CD4-positive, alpha-beta T cell (primary cell): Measurements from ENCODE around the gene CPNE4. TPM values are rescaled to one million over a fixed set of nuclear protein-coding genes. Genes with fewer than 3 reads are reported as not detected.
A peak's percentile ranks its signal among the peaks of the same experiment; 100 is the strongest.

Experiments used
- ATAC-seq: fragments of 200-7000 bp; cut with Tn5 transposase; one replicate; pipeline ENCODE4 v1.10.0; 2022; ENCODE audit warnings: mild to moderate bottlenecking; ENCODE audit not compliant: poor library complexity
- CTCF ChIA-PET: fragments of 350-600 bp; sonication (Branson Sonifier 250); formaldehyde crosslinking; loops from one replicate; lab custom pipeline; 2021; ENCODE audit warnings: antibody characterized with exemption, inconsistent platforms; lab: Charles Lee
- POLR2A ChIA-PET: fragments of 350-600 bp; sonication (Branson Sonifier 250); formaldehyde crosslinking; loops from one replicate; lab custom pipeline; 2021; ENCODE audit warnings: antibody characterized with exemption, inconsistent platforms; lab: Charles Lee
- DNase-seq, 14 experiments: peaks; one replicate each; pipeline ENCODE4 v3.0.0-alpha.2; 2013 to 2020; ENCODE audit warnings: mixed read lengths in 2 of 14
- H3K27ac ChIP-seq, 2 donors: one replicate each; pipeline versions ENCODE4 v1.5.1 to v1.7.0; 2013; ENCODE audit warnings: low read length in 2 of 2, low read depth in 1 of 2, mild to moderate bottlenecking in 1 of 2
- H3K27me3 ChIP-seq, 2 experiments: 1 replicate in 1 of 2; 2 replicates in 1 of 2; pipeline versions ENCODE4 v1.6.1 to v1.7.0; 2013; ENCODE audit warnings: low read length in 2 of 2, control low read depth in 1 of 2, mild to moderate bottlenecking in 1 of 2, moderate library complexity in 1 of 2; ENCODE audit not compliant: insufficient read depth in 2 of 2, control insufficient read depth in 1 of 2
- H3K36me3 ChIP-seq: one replicate; pipeline ENCODE4 v1.6.1; 2013; ENCODE audit warnings: low read length, control low read depth; ENCODE audit not compliant: insufficient read depth
- H3K4me1 ChIP-seq: one replicate; pipeline ENCODE4 v1.6.1; 2013; ENCODE audit warnings: low read length, control low read depth; ENCODE audit not compliant: insufficient read depth
- H3K4me3 ChIP-seq: one replicate; pipeline ENCODE4 v1.5.1; 2013; ENCODE audit warnings: mild to moderate bottlenecking, low read length, moderate library complexity
- H3K9me3 ChIP-seq, 2 experiments: 1 replicate in 1 of 2; 2 replicates in 1 of 2; pipeline versions ENCODE4 v1.6.1 to v1.7.0; 2013; ENCODE audit warnings: low read length in 2 of 2, mild to moderate bottlenecking in 2 of 2, control low read depth in 1 of 2, moderate library complexity in 1 of 2; ENCODE audit not compliant: control insufficient read depth in 1 of 2, insufficient read depth in 1 of 2
- H3K27ac Mint-ChIP-seq: one replicate; pipeline ENCODE4 v1.8.0; 2020; ENCODE audit warnings: mixed read lengths
- H3K27me3 Mint-ChIP-seq: one replicate; pipeline ENCODE4 v1.8.0; 2021; ENCODE audit warnings: mixed read lengths
- H3K36me3 Mint-ChIP-seq: one replicate; pipeline ENCODE4 v1.8.0; 2021; ENCODE audit warnings: low read depth, mixed read lengths
- H3K4me1 Mint-ChIP-seq: one replicate; pipeline ENCODE4 v1.8.0; 2021; ENCODE audit warnings: low read depth, mixed read lengths
- H3K4me3 Mint-ChIP-seq: one replicate; pipeline ENCODE4 v1.8.0; 2020; ENCODE audit warnings: mild to moderate bottlenecking, mixed read lengths
- H3K9me3 Mint-ChIP-seq: one replicate; pipeline ENCODE4 v1.8.0; 2020; ENCODE audit warnings: mixed read lengths
- intact Hi-C, 2 experiments: fragments of 100-400 bp; cut with DNase I in 1 of 2; cut with micrococcal nuclease in 1 of 2; formaldehyde crosslinking; loops; one replicate each; pipeline versions ENCODE4 v1.15.1 to v1.9.0; 2023 to 2025; cut with DNase I, micrococcal nuclease
- total RNA-seq, 174 experiments: library from RNA in 2 of 174; stranded (reverse) in 2 of 174; gene quantifications; one replicate each; pipeline ENCODE4 v1.2.3 and lab custom pipeline; 2021 to 2026
- TF ChIP-seq, protein P1 (sequence below): fragments of 200-600 bp; IDR thresholded peaks from one replicate; pipeline ENCODE4 v1.8.0; 2022; ENCODE audit warnings: antibody characterized with exemption, mild to moderate bottlenecking

Gene CPNE4
- total RNA-seq, 2 experiments from 2014 or later: not detected

DNA sequence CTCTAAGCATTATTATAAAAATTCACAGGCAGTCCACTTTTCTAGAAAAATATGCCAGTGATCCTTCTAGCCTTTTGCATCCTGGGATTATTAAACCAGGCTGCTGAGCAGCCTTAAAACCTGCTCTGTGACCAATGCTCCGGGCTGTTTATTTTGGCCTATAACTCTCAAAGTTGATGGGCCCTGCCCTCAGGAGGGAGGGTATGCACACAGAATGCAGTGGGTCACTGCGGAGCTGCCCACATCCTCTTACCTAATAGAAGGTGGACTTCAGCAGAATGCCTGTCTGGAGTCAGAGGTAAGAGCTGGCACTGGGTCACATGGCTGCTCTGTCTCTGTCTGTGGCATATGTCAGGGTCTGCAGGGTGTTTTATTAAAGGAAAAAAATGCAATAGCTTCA, 26.0 kb downstream of the CPNE4 start:
- Mint-ChIP-seq H3K36me3 (no peaks in the 10 kb centered on the region), H3K9me3 (no peaks in the 10 kb centered on the region), H3K4me3 (no peak overlapping the region), H3K4me1 (no peaks in the 10 kb centered on the region), H3K27ac (no peak overlapping the region), H3K27me3 (peaks cover 11% of the 10 kb centered on the region)
- no peak for ATAC-seq
- no peak overlapping the region for H3K4me3 ChIP-seq
- TF ChIP-seq, protein P1, sequence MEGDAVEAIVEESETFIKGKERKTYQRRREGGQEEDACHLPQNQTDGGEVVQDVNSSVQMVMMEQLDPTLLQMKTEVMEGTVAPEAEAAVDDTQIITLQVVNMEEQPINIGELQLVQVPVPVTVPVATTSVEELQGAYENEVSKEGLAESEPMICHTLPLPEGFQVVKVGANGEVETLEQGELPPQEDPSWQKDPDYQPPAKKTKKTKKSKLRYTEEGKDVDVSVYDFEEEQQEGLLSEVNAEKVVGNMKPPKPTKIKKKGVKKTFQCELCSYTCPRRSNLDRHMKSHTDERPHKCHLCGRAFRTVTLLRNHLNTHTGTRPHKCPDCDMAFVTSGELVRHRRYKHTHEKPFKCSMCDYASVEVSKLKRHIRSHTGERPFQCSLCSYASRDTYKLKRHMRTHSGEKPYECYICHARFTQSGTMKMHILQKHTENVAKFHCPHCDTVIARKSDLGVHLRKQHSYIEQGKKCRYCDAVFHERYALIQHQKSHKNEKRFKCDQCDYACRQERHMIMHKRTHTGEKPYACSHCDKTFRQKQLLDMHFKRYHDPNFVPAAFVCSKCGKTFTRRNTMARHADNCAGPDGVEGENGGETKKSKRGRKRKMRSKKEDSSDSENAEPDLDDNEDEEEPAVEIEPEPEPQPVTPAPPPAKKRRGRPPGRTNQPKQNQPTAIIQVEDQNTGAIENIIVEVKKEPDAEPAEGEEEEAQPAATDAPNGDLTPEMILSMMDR: no peak
- ChIA-PET POLR2A (no interaction called here), CTCF (no interaction called here)
- H3K36me3 ChIP-seq: no peaks in the 10 kb centered on the region
- H3K27me3 ChIP-seq: peaks cover 0 to 7% of the 10 kb centered on the region in 2 experiments
- no peak overlapping the region for H3K27ac ChIP-seq
- no peaks in the 10 kb centered on the region for H3K4me1 ChIP-seq
- H3K9me3 ChIP-seq: no peaks in the 10 kb centered on the region
- no peak for DNase-seq
- intact Hi-C loops: loop anchor here in 1 of 2 experiments (1.0 kb wide), 1 partner anchor 12 kb away; no protein-coding TSS in a partner anchor

DNA sequence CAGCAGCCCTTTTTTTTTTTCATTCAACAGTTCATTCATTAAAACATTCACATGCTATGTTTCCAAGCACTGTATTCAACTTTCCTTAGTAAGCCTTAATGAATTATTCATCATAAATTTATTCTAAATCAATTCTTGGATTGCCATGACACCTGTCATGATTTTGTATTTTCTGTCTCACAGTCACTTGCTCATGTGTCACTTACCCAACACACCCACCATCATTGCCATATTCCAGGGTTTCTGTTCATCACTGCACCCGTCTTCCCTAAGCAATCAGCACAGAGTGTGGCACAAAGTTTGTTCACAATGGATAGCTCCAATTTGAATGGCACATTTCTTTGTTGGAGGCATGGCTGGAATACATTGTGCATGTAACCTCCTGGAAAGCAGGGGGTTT, 27.2 kb downstream of the CPNE4 start:
- ChIA-PET CTCF (no interaction called here), POLR2A (no interaction called here)
- peaks cover 0 to 7% of the 10 kb centered on the region in 2 experiments for H3K27me3 ChIP-seq
- DNase-seq (no peak), ATAC-seq (no peak)
- Mint-ChIP-seq H3K4me1 (no peaks in the 10 kb centered on the region), H3K27me3 (peaks cover 5% of the 10 kb centered on the region), H3K36me3 (no peaks in the 10 kb centered on the region), H3K9me3 (no peaks in the 10 kb centered on the region), H3K4me3 (no peak overlapping the region), H3K27ac (no peak overlapping the region)
- TF ChIP-seq, protein P1: no peak
- H3K9me3 ChIP-seq: no peaks in the 10 kb centered on the region
- H3K4me3 ChIP-seq: no peak overlapping the region
- H3K36me3 ChIP-seq: no peaks in the 10 kb centered on the region
- H3K27ac ChIP-seq: no peak overlapping the region
- intact Hi-C loops: loop anchor here in 1 of 2 experiments (1.0 kb wide), 1 partner anchor 10 kb away; no protein-coding TSS in a partner anchor
- H3K4me1 ChIP-seq: no peaks in the 10 kb centered on the region

DNA sequence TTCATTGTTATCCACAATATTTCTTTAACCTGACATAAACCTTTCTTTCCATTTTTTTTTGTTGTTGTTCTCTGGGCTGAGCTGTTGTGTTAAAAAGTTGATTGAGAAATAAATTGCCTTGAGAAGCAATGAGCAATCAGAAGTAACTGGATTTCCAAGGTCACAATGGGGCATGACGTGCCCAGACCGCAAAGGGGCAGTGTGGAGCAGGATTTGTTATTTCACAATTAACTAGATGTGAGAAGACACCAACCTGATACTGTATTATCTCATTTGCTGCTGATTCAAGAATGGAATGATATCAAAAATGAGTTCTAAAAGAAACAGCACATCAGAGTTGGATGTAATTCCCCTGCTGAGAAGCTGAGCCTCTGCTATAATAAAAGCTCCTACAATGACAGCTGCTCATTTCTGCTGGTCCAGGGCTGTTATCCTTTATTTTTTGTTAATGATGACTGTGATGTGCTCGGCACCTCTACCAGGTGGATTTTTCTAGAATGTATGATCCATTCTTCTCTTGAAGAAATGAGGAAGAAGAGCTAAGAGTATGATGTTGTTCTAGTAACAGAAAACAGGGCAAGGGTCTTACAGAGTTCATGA, 28.1 kb downstream of the CPNE4 start:
- Histone ChIP-seq H3K9me3 (no peaks in the 10 kb centered on the region), H3K27ac (no peak overlapping the region), H3K4me1 (no peaks in the 10 kb centered on the region), H3K36me3 (no peaks in the 10 kb centered on the region), H3K4me3 (no peak overlapping the region), H3K27me3 (peaks cover 0 to 7% of the 10 kb centered on the region in 2 experiments)
- H3K9me3 Mint-ChIP-seq: no peaks in the 10 kb centered on the region
- DNase-seq (peak in 3 of 14 experiments; percentile 5 to 17 (median 14)), ATAC-seq (no peak)
- H3K27me3 Mint-ChIP-seq: peaks cover 4% of the 10 kb centered on the region
- H3K27ac Mint-ChIP-seq: no peak overlapping the region
- intact Hi-C loops: no loop called here
- H3K4me1 Mint-ChIP-seq: no peaks in the 10 kb centered on the region
- H3K4me3 Mint-ChIP-seq: no peak overlapping the region
- H3K36me3 Mint-ChIP-seq: no peaks in the 10 kb centered on the region
- ChIA-PET POLR2A (no interaction called here), CTCF (no interaction called here)
- TF ChIP-seq, protein P1: no peak
